GM23338 (cell line): ENCODE measurements around the gene XPO6. TPM values are rescaled to one million over a fixed set of nuclear protein-coding genes. Genes with fewer than 3 reads are reported as not detected.

Source experiments
- ATAC-seq: fragments of 200-7000 bp; cut with Tn5 transposase; 3 replicates; pipeline ENCODE4 v1.9.1; 2020
- DNase-seq: peaks from one replicate; pipeline ENCODE4 v3.0.0-alpha.2; 2015; ENCODE audit warnings: low spot score
- H2AFZ ChIP-seq: fragments of 200-600 bp; sonication (generic); 2 replicates; pipeline ENCODE4 v1.8.0; 2016; ENCODE audit warnings: antibody characterized with exemption, mild to moderate bottlenecking, moderate library complexity
- H3F3A ChIP-seq: fragments of 200-600 bp; sonication (generic); replicated peaks from 2 replicates; pipeline ENCODE4 v1.8.0; 2017; ENCODE audit warnings: antibody characterized with exemption, mixed run types, low read depth
- H3K27ac ChIP-seq: fragments of 200-600 bp; sonication (generic); 2 replicates; pipeline ENCODE4 v1.6.1; 2016; ENCODE audit warnings: low read depth
- H3K27me3 ChIP-seq: fragments of 200-600 bp; sonication (generic); 2 replicates; pipeline ENCODE4 v1.8.0; 2016; ENCODE audit warnings: mild to moderate bottlenecking, mixed run types, moderate library complexity; ENCODE audit not compliant: insufficient read depth
- H3K36me3 ChIP-seq: fragments of 200-600 bp; sonication (generic); 2 replicates; pipeline ENCODE4 v1.8.0; 2016; ENCODE audit warnings: mild to moderate bottlenecking; ENCODE audit not compliant: insufficient read depth
- H3K4me1 ChIP-seq: fragments of 200-600 bp; sonication (generic); 2 replicates; pipeline ENCODE4 v1.8.0; 2016; ENCODE audit warnings: mild to moderate bottlenecking, moderate library complexity; ENCODE audit not compliant: insufficient read depth
- H3K4me2 ChIP-seq: fragments of 200-600 bp; sonication (generic); 2 replicates; pipeline ENCODE4 v1.7.1; 2017; ENCODE audit warnings: mixed run types
- H3K4me3 ChIP-seq: fragments of 200-600 bp; sonication (generic); 2 replicates; pipeline ENCODE4 v1.6.1; 2016; ENCODE audit warnings: mixed run types
- H3K79me2 ChIP-seq: fragments of 200-600 bp; sonication (generic); replicated peaks from 2 replicates; pipeline ENCODE4 v1.8.0; 2017; ENCODE audit warnings: mild to moderate bottlenecking; ENCODE audit not compliant: insufficient read depth
- H3K9me2 ChIP-seq: fragments of 200-600 bp; sonication (generic); 2 replicates; pipeline ENCODE4 v1.8.0; 2017; ENCODE audit not compliant: insufficient read depth
- H4K20me1 ChIP-seq: fragments of 200-600 bp; sonication (generic); replicated peaks from 2 replicates; pipeline ENCODE4 v1.8.0; 2017; ENCODE audit warnings: mild to moderate bottlenecking; ENCODE audit not compliant: insufficient read depth
- H3K27ac Mint-ChIP-seq: 2 replicates; pipeline ENCODE4 v1.8.0; 2020; ENCODE audit warnings: inconsistent platforms, mild to moderate bottlenecking, moderate library complexity, mixed read lengths
- H3K27me3 Mint-ChIP-seq: 3 replicates; pipeline ENCODE4 v1.8.0; 2022; ENCODE audit warnings: low read depth, mild to moderate bottlenecking, moderate library complexity, mixed read lengths, inconsistent platforms; ENCODE audit not compliant: insufficient read depth, poor library complexity
- H3K36me3 Mint-ChIP-seq: 3 replicates; pipeline ENCODE4 v1.8.0; 2021; ENCODE audit warnings: low read depth, mild to moderate bottlenecking, inconsistent platforms, moderate library complexity, mixed read lengths
- H3K4me1 Mint-ChIP-seq: 3 replicates; pipeline ENCODE4 v1.8.0; 2020; ENCODE audit warnings: mild to moderate bottlenecking, inconsistent platforms, mixed read lengths
- H3K4me3 Mint-ChIP-seq: 3 replicates; pipeline ENCODE4 v1.8.0; 2021; ENCODE audit warnings: moderate library complexity, mild to moderate bottlenecking, inconsistent platforms, mixed read lengths
- H3K9me3 Mint-ChIP-seq: 3 replicates; pipeline ENCODE4 v1.8.0; 2020; ENCODE audit warnings: moderate library complexity, mild to moderate bottlenecking, inconsistent platforms, mixed read lengths
- CREB1 ChIP-seq: fragments of 250-450 bp; sonication (Bioruptor Pico); IDR thresholded peaks from 2 replicates; pipeline ENCODE4 v1.5.0; 2020; ENCODE audit warnings: low read depth, mild to moderate bottlenecking, moderate library complexity
- CTCF ChIP-seq, 2 experiments: fragments of 200-600 bp in 1 of 2; sonication (generic) in 1 of 2; conservative IDR thresholded peaks; 2 replicates each; pipeline versions ENCODE4 v1.5.1 to v1.6.1; 2016 to 2017; ENCODE audit warnings: antibody characterized with exemption in 2 of 2, low read depth in 2 of 2, mild to moderate bottlenecking in 2 of 2, moderate library complexity in 1 of 2
- ETS1 ChIP-seq: IDR thresholded peaks from 2 replicates; pipeline ENCODE4 v1.6.1; 2016; ENCODE audit warnings: antibody characterized with exemption
- EZH2 ChIP-seq: fragments of 200-600 bp; sonication (generic); IDR thresholded peaks from one replicate; pipeline ENCODE4 v1.8.0; 2017; ENCODE audit warnings: antibody characterized with exemption, mild to moderate bottlenecking, low read depth; ENCODE audit not compliant: unreplicated experiment
- EZH2phosphoT487 ChIP-seq: fragments of 200-600 bp; sonication (generic); IDR thresholded peaks from one replicate; pipeline ENCODE4 v1.8.1; 2018; ENCODE audit warnings: antibody characterized with exemption; ENCODE audit not compliant: unreplicated experiment
- JUNB ChIP-seq: IDR thresholded peaks from one replicate; pipeline ENCODE4 v1.6.1; 2016; ENCODE audit warnings: antibody characterized with exemption; ENCODE audit not compliant: unreplicated experiment
- NANOG ChIP-seq: IDR thresholded peaks from 2 replicates; pipeline ENCODE4 v1.6.1; 2016; ENCODE audit warnings: antibody characterized with exemption, borderline replicate concordance
- POLR2AphosphoS5 ChIP-seq: IDR thresholded peaks from 2 replicates; pipeline ENCODE4 v1.6.1; 2016; ENCODE audit warnings: antibody characterized with exemption, low read depth
- REST ChIP-seq: IDR thresholded peaks from one replicate; pipeline ENCODE4 v1.6.1; 2018; ENCODE audit warnings: antibody characterized with exemption; ENCODE audit not compliant: unreplicated experiment
- STAT1 ChIP-seq: IDR thresholded peaks from one replicate; pipeline ENCODE4 v1.6.1; 2016; ENCODE audit warnings: antibody characterized with exemption; ENCODE audit not compliant: unreplicated experiment
- ZNF114 ChIP-seq: fragments of 250-450 bp; sonication (Bioruptor Pico); IDR thresholded peaks from 2 replicates; pipeline ENCODE4 v1.5.0; 2020; ENCODE audit warnings: mild to moderate bottlenecking, moderate library complexity
- ZNF331 ChIP-seq: fragments of 250-450 bp; sonication (Bioruptor Pico); IDR thresholded peaks from 2 replicates; pipeline ENCODE4 v1.5.0; 2020; ENCODE audit warnings: low read depth, mild to moderate bottlenecking, moderate library complexity
- ZNF462 ChIP-seq: fragments of 250-450 bp; sonication (Bioruptor Pico); IDR thresholded peaks from 2 replicates; pipeline ENCODE4 v1.5.0; 2020; ENCODE audit warnings: mild to moderate bottlenecking, moderate library complexity
- polyA plus RNA-seq: library from polyadenylated mRNA; unstranded; fragments of >200 nt; fragmentation: Nextera tagmentation; extraction: Ambion mirVana; gene quantifications from 2 replicates; pipeline ENCODE4 v1.2.1, GENCODE V29; 2016
- total RNA-seq: library from RNA; depleted of rRNA; stranded (reverse); fragments of >200 nt; shearing (Covaris generic); gene quantifications from 2 replicates; pipeline ENCODE4 v1.2.3, GENCODE V29; 2014

XPO6 gene
- total and polyA plus RNA-seq, 2 experiments from 2014 or later: 83.9 to 178 TPM

GRCh38 chr16:28259091-28259780, 47.5 kb upstream of the XPO6 start:
- H4K20me1 ChIP-seq: no peaks in the 10 kb centered on the region
- no peak overlapping the region for H3K27ac ChIP-seq
- H3K4me1 ChIP-seq: peaks cover 33% of the 10 kb centered on the region; the same call in 1 of the 2 replicates
- DNase-seq (no peak), ATAC-seq (peak; percentile 6; the same call in 2 of the 3 replicates)
- H3K27me3 ChIP-seq: no peaks in the 10 kb centered on the region
- H3F3A ChIP-seq: no peaks in the 10 kb centered on the region
- H3K36me3 ChIP-seq: no peaks in the 10 kb centered on the region; the same call in 1 of the 2 replicates
- Mint-ChIP-seq H3K27ac (no peak overlapping the region), H3K9me3 (no peaks in the 10 kb centered on the region; the same call in 2 of the 3 replicates), H3K4me3 (peak overlapping the region; percentile 53), H3K27me3 (peaks cover 15% of the 10 kb centered on the region), H3K4me1 (peaks cover 60% of the 10 kb centered on the region), H3K36me3 (no peaks in the 10 kb centered on the region)
- H3K9me2 ChIP-seq: no peaks in the 10 kb centered on the region
- H3K4me2 ChIP-seq: peak overlapping the region; percentile 48; the same call in 1 of the 2 replicates
- TF ChIP-seq EZH2phosphoT487: no peak
- no peak for TF ChIP-seq STAT1
- no peak for TF ChIP-seq CTCF (conservative IDR thresholded peaks at IDR 0.05; ENCODE audit: low read depth in 2 of 2)
- no peak for TF ChIP-seq EZH2
- TF ChIP-seq NANOG: no peak
- no peak for TF ChIP-seq ZNF331
- no peak for TF ChIP-seq POLR2AphosphoS5
- no peak for TF ChIP-seq ZNF462 (CRISPR knock-in tag)
- TF ChIP-seq ETS1: no peak
- no peak for TF ChIP-seq JUNB
- TF ChIP-seq CREB1 (CRISPR knock-in tag): no peak
- TF ChIP-seq REST: no peak
- TF ChIP-seq ZNF114 (CRISPR knock-in tag): no peak
- peak overlapping the region; percentile 47; the same call in 1 of the 2 replicates for H2AFZ ChIP-seq
- no peak overlapping the region for H3K4me3 ChIP-seq
- no peaks in the 10 kb centered on the region for H3K79me2 ChIP-seq
